PC-3 (cell line): ENCODE measurements around the gene ABCD4. TPM values are rescaled to one million over a fixed set of nuclear protein-coding genes. Genes with fewer than 3 reads are reported as not detected.
A peak's percentile ranks its signal among the peaks of the same experiment; 100 is the strongest.

ENCODE experiments used
- ATAC-seq: fragments of 200-7000 bp; cut with Tn5 transposase; 2 replicates; pipeline ENCODE4 v1.9.1; 2020; ENCODE audit warnings: mild to moderate bottlenecking, moderate library complexity
- BruUV-seq: library from RNA; stranded (reverse); fragments of 400-500 nt; replicated peaks from 2 replicates; lab custom pipeline; 2021; lab: Mats Ljungman, UMichigan
- CTCF ChIA-PET: fragments of 300-600 bp; sonication (Branson Sonifier 250); formaldehyde crosslinking; loops from one replicate; lab custom pipeline; 2022; ENCODE audit warnings: antibody characterized with exemption; lab: Charles Lee
- POLR2A ChIA-PET: fragments of 300-600 bp; sonication (Branson Sonifier 250); formaldehyde crosslinking; loops from one replicate; lab custom pipeline; 2022; ENCODE audit warnings: antibody characterized with exemption; ENCODE audit not compliant: unreplicated experiment; lab: Charles Lee
- DNase-seq: peaks from one replicate; pipeline ENCODE4 v3.0.0-alpha.2; 2015
- H2AFZ ChIP-seq: fragments of 300-600 bp; sonication (generic); 2 replicates; pipeline ENCODE4 v1.6.0; 2016; ENCODE audit warnings: antibody characterized with exemption, low read length
- H3F3A ChIP-seq: fragments of 300-600 bp; sonication (generic); one replicate; pipeline ENCODE4 v1.6.0; 2017; ENCODE audit warnings: antibody characterized with exemption, low read length, control low read depth, mild to moderate bottlenecking; ENCODE audit not compliant: unreplicated experiment
- H3K27ac ChIP-seq: fragments of 300-600 bp; sonication (generic); 2 replicates; pipeline ENCODE4 v1.5.1; 2016; ENCODE audit warnings: mild to moderate bottlenecking, low read length
- H3K27me3 ChIP-seq: fragments of 300-600 bp; sonication (generic); 2 replicates; pipeline ENCODE4 v1.6.1; 2016; ENCODE audit warnings: low read length, mixed read lengths
- H3K36me3 ChIP-seq: fragments of 300-600 bp; sonication (generic); 2 replicates; pipeline ENCODE4 v1.6.1; 2016; ENCODE audit warnings: low read depth, mixed run types, low read length, mixed read lengths
- H3K4me1 ChIP-seq: fragments of 300-600 bp; sonication (generic); 2 replicates; pipeline ENCODE4 v1.5.1; 2016; ENCODE audit warnings: low read length; ENCODE audit not compliant: insufficient read depth
- H3K4me2 ChIP-seq: fragments of 300-600 bp; sonication (generic); 2 replicates; pipeline ENCODE4 v1.6.0; 2016; ENCODE audit warnings: low read length
- H3K4me3 ChIP-seq: fragments of 300-600 bp; sonication (generic); 2 replicates; pipeline ENCODE4 v1.5.1; 2016; ENCODE audit warnings: mild to moderate bottlenecking, low read length, mixed read lengths
- H3K79me2 ChIP-seq: fragments of 300-600 bp; sonication (generic); 2 replicates; pipeline ENCODE4 v1.6.1; 2017; ENCODE audit warnings: low read length, mixed read lengths
- H3K9ac ChIP-seq: fragments of 300-600 bp; sonication (generic); 2 replicates; pipeline ENCODE4 v1.6.0; 2016; ENCODE audit warnings: mild to moderate bottlenecking, low read length
- H3K9me2 ChIP-seq: fragments of 300-600 bp; sonication (generic); replicated peaks from 2 replicates; pipeline ENCODE4 v1.6.1; 2016; ENCODE audit warnings: mixed run types, low read length, mixed read lengths
- H3K9me3 ChIP-seq: fragments of 300-600 bp; sonication (generic); 2 replicates; pipeline ENCODE4 v1.6.1; 2016; ENCODE audit warnings: low read length, mixed read lengths
- H4K20me1 ChIP-seq: fragments of 300-600 bp; sonication (generic); 2 replicates; pipeline ENCODE4 v1.6.1; 2016; ENCODE audit warnings: low read length, mixed read lengths
- CTCF ChIP-seq: fragments of 300-600 bp; sonication (generic); conservative IDR thresholded peaks from 2 replicates; pipeline ENCODE4 v1.5.1; 2017; ENCODE audit warnings: antibody characterized with exemption, low read depth, mild to moderate bottlenecking, low read length
- EZH2 ChIP-seq: fragments of 300-600 bp; sonication (generic); IDR thresholded peaks from one replicate; pipeline ENCODE4 v1.6.1; 2017; ENCODE audit warnings: antibody characterized with exemption, mild to moderate bottlenecking, low read length; ENCODE audit not compliant: unreplicated experiment
- EZH2phosphoT487 ChIP-seq: fragments of 300-600 bp; sonication (generic); IDR thresholded peaks from 2 replicates; pipeline ENCODE4 v1.6.1; 2018; ENCODE audit warnings: mild to moderate bottlenecking, antibody characterized with exemption, low read length, borderline replicate concordance
- intact Hi-C: fragments of 100-400 bp; cut with micrococcal nuclease; formaldehyde crosslinking; loops from 2 replicates; pipeline ENCODE4 v1.9.0; 2023
- total RNA-seq: library from RNA; depleted of rRNA; stranded (reverse); fragments of >200 nt; gene quantifications from 2 replicates; pipeline ENCODE4 v1.2.3, GENCODE V29; 2014

Gene ABCD4
- total RNA-seq, 1 experiment from 2014 or later: 27.1 TPM

- H3K4me3 ChIP-seq: no peak overlapping the region
- no TSS peak for BruUV-seq
- DNase-seq (peak; percentile 51), ATAC-seq (peak; percentile 33)
- ChIA-PET POLR2A (no interaction called here), CTCF (no interaction called here)
- TF ChIP-seq CTCF (peak; percentile 61), EZH2phosphoT487 (no peak)
- no peak overlapping the region for H3K9ac ChIP-seq
- no peaks in the 10 kb centered on the region for H3F3A ChIP-seq
- no peak overlapping the region for H2AFZ ChIP-seq
- H3K27me3 ChIP-seq: no peaks in the 10 kb centered on the region
- H3K4me1 ChIP-seq: no peaks in the 10 kb centered on the region
- no peak overlapping the region for H3K4me2 ChIP-seq
- H3K9me2 ChIP-seq: no peaks in the 10 kb centered on the region
- H3K36me3 ChIP-seq: peaks cover 12% of the 10 kb centered on the region
- intact Hi-C loops: no loop called here
- H3K79me2 ChIP-seq: no peaks in the 10 kb centered on the region
- H3K27ac ChIP-seq: no peak overlapping the region
- H4K20me1 ChIP-seq: no peaks in the 10 kb centered on the region
- no peaks in the 10 kb centered on the region for H3K9me3 ChIP-seq
These were observed 12.3 kb downstream of the ABCD4 start for GRCh38 chr14:74290415-74290814.

GRCh38 chr14:74289801-74290200, 12.9 kb downstream of the ABCD4 start:
- H3K4me2 ChIP-seq: no peak overlapping the region
- no peak overlapping the region for H3K4me3 ChIP-seq
- BruUV-seq: no TSS peak
- ChIA-PET CTCF (no interaction called here), POLR2A (no interaction called here)
- H3K4me1 ChIP-seq: no peaks in the 10 kb centered on the region
- TF ChIP-seq EZH2phosphoT487: no peak
- TF ChIP-seq CTCF: no peak
- TF ChIP-seq EZH2: no peak
- H3K27ac ChIP-seq: no peak overlapping the region
- no peak overlapping the region for H3K9ac ChIP-seq
- no peak overlapping the region for H2AFZ ChIP-seq
- intact Hi-C loops: no loop called here
- H3K27me3 ChIP-seq: no peaks in the 10 kb centered on the region
- no peaks in the 10 kb centered on the region for H3K79me2 ChIP-seq
- no peaks in the 10 kb centered on the region for H4K20me1 ChIP-seq
- DNase-seq: no peak
- no peaks in the 10 kb centered on the region for H3F3A ChIP-seq
- H3K9me3 ChIP-seq: no peaks in the 10 kb centered on the region
- peaks cover 12% of the 10 kb centered on the region for H3K36me3 ChIP-seq
- no peaks in the 10 kb centered on the region for H3K9me2 ChIP-seq
- ATAC-seq: no peak

GRCh38 chr14:74286736-74287135, 16.0 kb downstream of the ABCD4 start:
- Histone ChIP-seq H3K4me2 (no peak overlapping the region), H3K27me3 (no peaks in the 10 kb centered on the region), H3K9me3 (no peaks in the 10 kb centered on the region), H3K9ac (no peak overlapping the region), H3F3A (no peaks in the 10 kb centered on the region), H2AFZ (no peak overlapping the region), H3K4me1 (no peaks in the 10 kb centered on the region), H3K4me3 (no peak overlapping the region), H3K36me3 (peaks cover 13% of the 10 kb centered on the region), H3K27ac (no peak overlapping the region), H3K9me2 (no peaks in the 10 kb centered on the region), H3K79me2 (no peaks in the 10 kb centered on the region), H4K20me1 (no peaks in the 10 kb centered on the region)
- no peak for DNase-seq
- no peak for ATAC-seq
- CTCF ChIA-PET: no interaction called here
- TF ChIP-seq EZH2 (no peak), EZH2phosphoT487 (no peak), CTCF (no peak)
- intact Hi-C loops: no loop called here
- no TSS peak for BruUV-seq
- POLR2A ChIA-PET: no interaction called here
